ENCODE results near the gene AKAP6.
"Not testable (repeated sequence)": the region's sequence is repeated elsewhere in the genome, so short reads cannot be mapped to it uniquely, and the experiment has no call there.

The AKAP6 gene

GRCh38 chr14:32545506-32546210 lies 216.6 kb downstream of the AKAP6 start:
- DNase-seq = no peak

GRCh38 chr14:32546246-32546645 lies 217.1 kb downstream of the AKAP6 start:
- no peak for DNase-seq

- DNase-seq = no peak
Observed at GRCh38 chr14:32552766-32553165, 223.7 kb downstream of the AKAP6 start.

- DNase-seq = no peak
Observed at GRCh38 chr14:32559048-32559447, 229.9 kb downstream of the AKAP6 start.

GRCh38 chr14:32559590-32559989 lies 230.5 kb downstream of the AKAP6 start:
- no peak for DNase-seq

GRCh38 chr14:32560209-32560857 lies 231.2 kb downstream of the AKAP6 start:
- DNase-seq = peak; percentile 59

GRCh38 chr14:32561520-32561919 lies 232.4 kb downstream of the AKAP6 start:
- no peak for DNase-seq

GRCh38 chr14:32564596-32564995 lies 235.5 kb downstream of the AKAP6 start:
- peak; percentile 8 for DNase-seq

GRCh38 chr14:32565256-32565655 lies 236.2 kb downstream of the AKAP6 start:
- no peak for DNase-seq

- no peak for DNase-seq
Observed at GRCh38 chr14:32567543-32568384, 238.7 kb downstream of the AKAP6 start.

- no peak for DNase-seq
Observed at GRCh38 chr14:32571551-32571950, 242.5 kb downstream of the AKAP6 start.

- peak; percentile 31 for DNase-seq
Observed at GRCh38 chr14:32571995-32572866, 243.1 kb downstream of the AKAP6 start.

- DNase-seq = no peak
Observed at GRCh38 chr14:32572867-32573150, 243.7 kb downstream of the AKAP6 start.

- no peak for DNase-seq
Observed at GRCh38 chr14:32574269-32574668, 245.2 kb downstream of the AKAP6 start.

GRCh38 chr14:32576088-32576795 lies 247.1 kb downstream of the AKAP6 start:
- DNase-seq = peak; percentile 75

- no peak for DNase-seq
Observed at GRCh38 chr14:32576977-32577376, 247.9 kb downstream of the AKAP6 start.

- no peak for DNase-seq
Observed at GRCh38 chr14:32578181-32578580, 249.1 kb downstream of the AKAP6 start.

- DNase-seq = not testable (repeated sequence)
Observed at GRCh38 chr14:32583427-32583826, 254.3 kb downstream of the AKAP6 start.

- DNase-seq = no peak
Observed at GRCh38 chr14:32584079-32584478, 255.0 kb downstream of the AKAP6 start.

GRCh38 chr14:32587461-32587860 lies 258.4 kb downstream of the AKAP6 start:
- peak; percentile 18 for DNase-seq

GRCh38 chr14:32588448-32589320 lies 259.6 kb downstream of the AKAP6 start:
- peak; percentile 66 for DNase-seq
